Ectodermal cell (in vitro differentiated cells): ENCODE measurements around the gene MARCKS.

Experiments used
- H3K27ac ChIP-seq: 2 replicates; pipeline ENCODE4 v1.7.0; 2013; ENCODE audit warnings: mild to moderate bottlenecking, low read depth, low read length; ENCODE audit not compliant: insufficient read depth, poor library complexity, severe bottlenecking
- H3K27me3 ChIP-seq: 2 replicates; pipeline ENCODE4 v1.7.0; 2013; ENCODE audit warnings: mild to moderate bottlenecking, low read length; ENCODE audit not compliant: insufficient read depth, control insufficient read depth, poor library complexity, severe bottlenecking
- H3K36me3 ChIP-seq: one replicate; pipeline ENCODE4 v1.7.0; 2013; ENCODE audit warnings: low read length; ENCODE audit not compliant: control insufficient read depth, insufficient read depth
- H3K4me1 ChIP-seq: one replicate; pipeline ENCODE4 v1.7.0; 2013; ENCODE audit warnings: low read length; ENCODE audit not compliant: control insufficient read depth, insufficient read depth
- H3K4me3 ChIP-seq: 2 replicates; pipeline ENCODE4 v1.7.0; 2013; ENCODE audit warnings: low read depth, low read length, control low read depth; ENCODE audit not compliant: insufficient read depth
- H3K9me3 ChIP-seq: 2 replicates; pipeline ENCODE4 v1.7.0; 2013; ENCODE audit warnings: mild to moderate bottlenecking, low read length, moderate library complexity; ENCODE audit not compliant: control insufficient read depth
- WGBS, 2 experiments: methylation state at CpG; one replicate each; pipeline ENCODE4 v1.1.7; 2013; ENCODE audit warnings: missing lambda C conversion rate in 2 of 2; 5-methylcytosine and 5-hydroxymethylcytosine counted together

The MARCKS gene

DNA sequence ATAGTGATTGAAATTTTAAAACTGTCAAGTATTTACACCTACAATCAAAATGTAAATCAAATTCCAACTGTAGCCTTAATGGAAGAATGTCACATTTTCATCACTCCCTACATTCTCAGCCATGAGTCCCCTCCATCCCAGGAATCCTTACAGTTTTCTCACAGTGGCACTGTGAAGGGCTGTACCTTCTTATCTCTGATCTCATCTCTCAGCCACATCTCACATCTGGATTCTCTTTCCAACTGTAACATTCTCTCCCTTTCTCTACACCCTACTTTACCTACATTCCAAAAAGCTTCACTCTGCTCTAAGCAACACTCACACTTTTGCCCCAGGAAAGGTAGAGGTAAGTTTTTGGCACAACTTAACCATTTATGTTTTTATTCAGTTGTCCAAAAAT, 8.9 kb upstream of the MARCKS start:
- no peaks in the 10 kb centered on the region for H3K4me1 ChIP-seq
- peaks cover 6% of the 10 kb centered on the region for H3K27me3 ChIP-seq

DNA sequence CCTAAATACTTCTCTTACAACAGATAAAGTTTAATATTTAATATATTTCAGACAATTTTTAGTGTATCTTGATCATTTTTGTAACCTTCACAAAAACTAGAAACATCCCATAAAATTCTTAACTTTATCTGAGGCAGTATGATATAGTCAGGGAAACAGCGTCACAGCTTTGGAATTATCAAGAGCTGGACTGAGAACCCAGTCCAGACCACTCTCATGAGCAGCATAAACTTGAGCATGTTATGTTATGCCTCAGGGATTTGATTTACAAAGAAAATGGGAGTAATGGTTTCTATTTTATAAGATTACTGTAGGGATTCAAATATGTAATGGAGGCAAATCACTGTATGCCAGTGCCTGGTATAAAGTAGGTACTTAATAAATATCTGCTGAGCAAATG, 8.3 kb upstream of the MARCKS start:
- WGBS, 2 experiments: 89 to 95% methylated on average over 1 of the region's 1 CpG
- H3K36me3 ChIP-seq: no peaks in the 10 kb centered on the region
- H3K9me3 ChIP-seq: no peaks in the 10 kb centered on the region
- no peaks in the 10 kb centered on the region for H3K4me1 ChIP-seq
- H3K27me3 ChIP-seq: peaks cover 7% of the 10 kb centered on the region
- H3K27ac ChIP-seq: no peak overlapping the region
- H3K4me3 ChIP-seq: no peak overlapping the region

More for the DNA sequence above, 8.9 kb upstream of the MARCKS start:
- Histone ChIP-seq H3K36me3 (no peaks in the 10 kb centered on the region), H3K27ac (no peak overlapping the region), H3K9me3 (no peaks in the 10 kb centered on the region), H3K4me3 (no peak overlapping the region)

DNA sequence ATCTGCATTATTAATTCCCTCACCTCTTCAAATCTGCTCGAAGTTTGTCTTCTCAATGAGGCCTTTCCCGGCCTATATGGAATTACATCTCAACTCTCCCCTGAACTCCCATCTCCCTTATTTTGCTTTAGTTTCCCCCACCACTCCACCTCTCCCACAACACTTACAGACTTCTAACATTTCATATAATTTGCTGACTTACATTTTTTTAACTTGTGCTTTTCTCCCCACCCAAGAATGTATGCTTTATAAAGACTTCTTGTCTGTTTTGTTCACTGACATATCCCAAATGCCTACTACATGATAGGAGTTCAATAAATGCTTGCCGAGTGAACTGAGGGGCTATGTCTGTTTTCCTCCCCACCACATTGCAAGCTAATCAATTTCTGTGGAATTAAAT, 3.9 kb upstream of the MARCKS start:
- no peaks in the 10 kb centered on the region for H3K9me3 ChIP-seq
- H3K27me3 ChIP-seq: peaks cover 7% of the 10 kb centered on the region
- H3K4me3 ChIP-seq: no peak overlapping the region
- H3K4me1 ChIP-seq: no peaks in the 10 kb centered on the region
- H3K27ac ChIP-seq: no peak overlapping the region
- WGBS, 2 experiments: 78 to 85% methylated on average over 2 to 3 of the region's 3 CpGs
- no peaks in the 10 kb centered on the region for H3K36me3 ChIP-seq

- H3K4me3 ChIP-seq: peak overlapping the region; percentile 99
- 2% methylated on average over 42 to 50 of the region's 56 CpGs for WGBS, 2 experiments
- peak overlapping the region; percentile 94 for H3K27ac ChIP-seq
- H3K36me3 ChIP-seq: no peaks in the 10 kb centered on the region
- no peaks in the 10 kb centered on the region for H3K9me3 ChIP-seq
- peaks cover 7% of the 10 kb centered on the region for H3K27me3 ChIP-seq
- no peaks in the 10 kb centered on the region for H3K4me1 ChIP-seq
Observed at GRCh38 chr6:113854531-113855499, 2.3 kb upstream of the MARCKS start.

- Histone ChIP-seq H3K27me3 (peaks cover 7% of the 10 kb centered on the region), H3K27ac (peak overlapping the region; percentile 94), H3K4me3 (peak overlapping the region; percentile 99), H3K4me1 (no peaks in the 10 kb centered on the region), H3K9me3 (no peaks in the 10 kb centered on the region), H3K36me3 (no peaks in the 10 kb centered on the region)
- WGBS, 2 experiments: 1% methylated on average over 27 of the region's 27 CpGs
Observed at GRCh38 chr6:113855500-113856374, 1.4 kb upstream of the MARCKS start.

GRCh38 chr6:113856375-113856624, 845 bp upstream of the MARCKS start:
- Histone ChIP-seq H3K27ac (peak overlapping the region; percentile 94), H3K36me3 (no peaks in the 10 kb centered on the region), H3K4me1 (no peaks in the 10 kb centered on the region), H3K27me3 (peaks cover 7% of the 10 kb centered on the region), H3K4me3 (peak overlapping the region; percentile 99), H3K9me3 (no peaks in the 10 kb centered on the region)
- 1% methylated on average over 10 of the region's 10 CpGs for WGBS, 2 experiments

- H3K9me3 ChIP-seq: no peaks in the 10 kb centered on the region
- H3K4me1 ChIP-seq: no peaks in the 10 kb centered on the region
- WGBS, 2 experiments: 0% methylated on average over 41 to 42 of the region's 43 CpGs
- H3K4me3 ChIP-seq: peak overlapping the region; percentile 99
- peaks cover 6% of the 10 kb centered on the region for H3K27me3 ChIP-seq
- peak overlapping the region; percentile 98 for H3K27ac ChIP-seq
- H3K36me3 ChIP-seq: no peaks in the 10 kb centered on the region
Observed at GRCh38 chr6:113857556-113858479, 673 bp downstream of the MARCKS start.

DNA sequence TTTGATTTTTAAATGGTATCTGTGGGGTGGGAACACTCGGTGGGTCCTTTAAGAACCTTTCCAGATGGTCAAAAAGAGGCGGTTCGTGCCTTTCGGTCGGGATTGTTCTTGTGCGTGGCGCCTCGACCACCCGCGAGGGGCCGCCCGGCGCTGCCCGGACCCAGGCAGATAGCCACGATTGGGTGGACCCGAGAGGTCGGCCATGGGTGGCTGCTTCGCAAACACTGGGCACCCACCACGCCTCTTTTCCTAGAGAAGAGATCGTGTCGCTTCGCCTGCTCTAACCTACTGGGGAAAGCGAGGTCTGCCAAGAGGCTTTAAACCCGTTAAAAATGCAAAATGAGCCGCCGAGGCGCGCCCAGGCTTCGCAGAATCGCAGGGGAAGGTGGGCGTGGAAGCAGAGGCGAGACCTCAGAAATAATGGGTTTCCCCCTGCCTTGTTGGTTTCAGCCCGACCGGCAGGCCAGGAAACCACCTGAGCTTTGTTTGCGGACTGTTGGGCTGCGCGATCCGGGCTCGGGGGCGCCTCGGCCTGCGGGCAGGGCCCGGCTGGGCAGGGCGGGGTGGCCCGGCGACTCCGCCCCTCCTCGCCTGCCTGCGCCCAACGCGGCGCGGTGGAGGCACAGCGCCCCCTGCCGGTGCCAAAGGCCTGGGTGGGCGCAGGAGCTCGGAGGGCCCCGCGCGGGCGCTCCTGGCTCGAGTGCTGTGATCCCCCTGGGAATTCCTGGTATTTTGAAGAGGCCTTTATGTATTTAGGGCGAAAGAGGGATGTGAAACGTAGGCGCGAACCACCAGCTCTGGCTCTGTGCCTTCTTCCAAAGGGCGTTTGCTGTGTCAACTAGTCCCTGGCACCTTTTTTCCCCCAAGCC, 1.6 kb downstream of the MARCKS start:
- H3K4me1 ChIP-seq: no peaks in the 10 kb centered on the region
- H3K4me3 ChIP-seq: peak overlapping the region; percentile 99
- H3K27ac ChIP-seq: peak overlapping the region; percentile 98
- no peaks in the 10 kb centered on the region for H3K9me3 ChIP-seq
- 0% methylated on average over 67 of the region's 67 CpGs for WGBS, 2 experiments
- H3K36me3 ChIP-seq: no peaks in the 10 kb centered on the region
- no peaks in the 10 kb centered on the region for H3K27me3 ChIP-seq
